Prostate gland (tissue), 2 donors: ENCODE measurements around the gene NSD1. TPM values are rescaled to one million over a fixed set of nuclear protein-coding genes. Genes with fewer than 3 reads are reported as not detected.
"Not testable (repeated sequence)": the region's sequence is repeated elsewhere in the genome, so short reads cannot be mapped to it uniquely, and the experiment has no call there.

ENCODE experiments used
- DNase-seq: peaks from one replicate; pipeline ENCODE4 v3.0.0-alpha.2; 2019; ENCODE audit warnings: low spot score
- H3K27ac ChIP-seq, 2 donors: fragments of 200-600 bp; sonication (generic); 2 replicates each; pipeline ENCODE4 v1.5.1; 2017 to 2019
- H3K27me3 ChIP-seq: fragments of 200-600 bp; sonication (generic); replicated peaks from 2 replicates; pipeline ENCODE4 v1.5.1; 2019; ENCODE audit not compliant: insufficient read depth
- H3K36me3 ChIP-seq, 2 donors: fragments of 200-600 bp; sonication (generic); 1 replicate in 1 of 2; 2 replicates in 1 of 2; pipeline versions ENCODE4 v1.5.1 to v1.8.1; 2017 to 2019
- H3K4me1 ChIP-seq: fragments of 200-600 bp; sonication (generic); replicated peaks from 2 replicates; pipeline ENCODE4 v1.5.1; 2019
- H3K4me3 ChIP-seq, 2 donors: fragments of 200-600 bp; sonication (generic); 2 replicates each; pipeline ENCODE4 v1.5.1; 2017 to 2019
- H3K9me3 ChIP-seq: fragments of 200-600 bp; sonication (generic); 2 replicates; pipeline ENCODE4 v1.5.1; 2017
- POLR2A ChIP-seq: fragments of 450-650 bp; IDR thresholded peaks from one replicate; pipeline ENCODE4 v1.6.1; 2016; ENCODE audit warnings: antibody characterized with exemption, mild to moderate bottlenecking
- POLR2AphosphoS5 ChIP-seq: sonication (generic); formaldehyde crosslinking; IDR thresholded peaks from one replicate; pipeline ENCODE4 v1.6.1; 2017; ENCODE audit warnings: antibody characterized with exemption
- WGBS: methylation state at CpG from one replicate; pipeline ENCODE4 v1.1.5; 2018; 5-methylcytosine and 5-hydroxymethylcytosine counted together
- intact Hi-C: fragments of 100-400 bp; cut with DNase I; formaldehyde crosslinking; loops from one replicate; pipeline ENCODE4 v1.14.2; 2022
- total RNA-seq, 2 donors: library from RNA; depleted of rRNA; stranded (reverse); fragments of >200 nt; gene quantifications; one replicate each; pipeline ENCODE4 v1.1.0, GENCODE V29; 2016
- TF ChIP-seq, protein P1 (sequence below), 4 experiments: fragments of 200-600 bp in 2 of 4; fragments of 450-650 bp in 2 of 4; sonication (generic) in 2 of 4; IDR thresholded peaks; 1 replicate in 3 of 4; 2 replicates in 1 of 4; pipeline ENCODE4 v1.5.1; 2016 to 2019; ENCODE audit warnings: antibody characterized with exemption in 4 of 4, mild to moderate bottlenecking in 2 of 4, moderate library complexity in 2 of 4

NSD1 gene
- total RNA-seq, 2 donors from 2014 or later: 37.2 to 53.9 TPM

DNA sequence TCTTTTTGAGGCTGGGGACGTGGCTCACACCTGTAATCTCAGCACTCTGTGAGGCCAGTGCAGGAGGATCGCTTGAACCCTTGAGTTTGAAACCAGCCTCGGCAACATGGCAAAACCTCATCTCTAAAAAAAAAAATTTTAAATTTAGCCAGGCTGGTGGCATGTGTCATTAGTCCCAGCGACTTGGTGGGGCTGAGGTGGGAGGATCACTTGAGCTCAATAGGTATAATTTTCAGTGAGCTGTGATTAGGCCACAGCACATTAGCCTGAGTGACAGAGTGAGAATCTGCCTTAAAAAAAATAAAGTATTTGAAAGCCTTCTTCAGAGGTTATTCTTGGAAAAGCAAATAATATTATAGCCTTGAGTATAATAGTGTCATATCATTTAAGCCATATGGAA, 41.8 kb downstream of the NSD1 start:
- intact Hi-C loops: no loop called here
- TF ChIP-seq, protein P1, sequence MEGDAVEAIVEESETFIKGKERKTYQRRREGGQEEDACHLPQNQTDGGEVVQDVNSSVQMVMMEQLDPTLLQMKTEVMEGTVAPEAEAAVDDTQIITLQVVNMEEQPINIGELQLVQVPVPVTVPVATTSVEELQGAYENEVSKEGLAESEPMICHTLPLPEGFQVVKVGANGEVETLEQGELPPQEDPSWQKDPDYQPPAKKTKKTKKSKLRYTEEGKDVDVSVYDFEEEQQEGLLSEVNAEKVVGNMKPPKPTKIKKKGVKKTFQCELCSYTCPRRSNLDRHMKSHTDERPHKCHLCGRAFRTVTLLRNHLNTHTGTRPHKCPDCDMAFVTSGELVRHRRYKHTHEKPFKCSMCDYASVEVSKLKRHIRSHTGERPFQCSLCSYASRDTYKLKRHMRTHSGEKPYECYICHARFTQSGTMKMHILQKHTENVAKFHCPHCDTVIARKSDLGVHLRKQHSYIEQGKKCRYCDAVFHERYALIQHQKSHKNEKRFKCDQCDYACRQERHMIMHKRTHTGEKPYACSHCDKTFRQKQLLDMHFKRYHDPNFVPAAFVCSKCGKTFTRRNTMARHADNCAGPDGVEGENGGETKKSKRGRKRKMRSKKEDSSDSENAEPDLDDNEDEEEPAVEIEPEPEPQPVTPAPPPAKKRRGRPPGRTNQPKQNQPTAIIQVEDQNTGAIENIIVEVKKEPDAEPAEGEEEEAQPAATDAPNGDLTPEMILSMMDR (IDR thresholded peaks at IDR 0.05): no peak
- 86% methylated on average over 4 of the region's 4 CpGs for WGBS
- Histone ChIP-seq H3K4me3 (no peak overlapping the region), H3K27me3 (no peaks in the 10 kb centered on the region), H3K9me3 (no peaks in the 10 kb centered on the region), H3K4me1 (no peaks in the 10 kb centered on the region), H3K36me3 (no peaks in the 10 kb centered on the region), H3K27ac (no peak overlapping the region)
- DNase-seq: no peak

DNA sequence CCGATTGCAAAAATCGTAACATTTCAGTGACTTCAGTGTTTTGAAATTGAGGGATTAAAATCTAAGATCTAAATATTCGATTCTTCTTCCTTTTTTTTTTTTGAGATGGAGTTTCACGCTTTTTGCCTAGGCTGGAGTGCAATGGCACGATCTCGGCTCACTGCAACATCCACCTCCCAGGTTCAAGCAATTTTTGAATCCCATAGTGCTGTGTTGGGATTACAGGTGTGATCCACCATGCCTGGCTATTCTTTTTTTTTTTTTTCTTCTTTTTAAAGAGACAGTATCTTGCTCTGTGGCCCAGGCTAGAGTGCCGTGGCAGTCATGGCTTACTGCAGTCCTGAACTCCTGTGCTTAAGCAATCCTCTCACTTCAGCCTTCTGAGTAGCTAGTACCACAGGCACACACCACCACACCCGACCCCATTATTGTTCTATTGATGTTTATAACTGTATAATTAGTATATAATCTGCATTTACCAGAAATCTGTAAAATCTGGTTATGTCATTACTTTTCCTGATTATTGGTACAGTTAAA, 42.7 kb downstream of the NSD1 start:
- TF ChIP-seq POLR2AphosphoS5: no peak
- TF ChIP-seq, protein P1 (IDR thresholded peaks at IDR 0.05): no peak
- TF ChIP-seq POLR2A: no peak
- 82% methylated on average over 8 of the region's 8 CpGs for WGBS
- no peaks in the 10 kb centered on the region for H3K9me3 ChIP-seq
- no peaks in the 10 kb centered on the region for H3K4me1 ChIP-seq
- H3K4me3 ChIP-seq: no peak overlapping the region
- H3K36me3 ChIP-seq: no peaks in the 10 kb centered on the region
- no peak for DNase-seq
- H3K27me3 ChIP-seq: no peaks in the 10 kb centered on the region
- H3K27ac ChIP-seq: no peak overlapping the region
- intact Hi-C loops: no loop called here

DNA sequence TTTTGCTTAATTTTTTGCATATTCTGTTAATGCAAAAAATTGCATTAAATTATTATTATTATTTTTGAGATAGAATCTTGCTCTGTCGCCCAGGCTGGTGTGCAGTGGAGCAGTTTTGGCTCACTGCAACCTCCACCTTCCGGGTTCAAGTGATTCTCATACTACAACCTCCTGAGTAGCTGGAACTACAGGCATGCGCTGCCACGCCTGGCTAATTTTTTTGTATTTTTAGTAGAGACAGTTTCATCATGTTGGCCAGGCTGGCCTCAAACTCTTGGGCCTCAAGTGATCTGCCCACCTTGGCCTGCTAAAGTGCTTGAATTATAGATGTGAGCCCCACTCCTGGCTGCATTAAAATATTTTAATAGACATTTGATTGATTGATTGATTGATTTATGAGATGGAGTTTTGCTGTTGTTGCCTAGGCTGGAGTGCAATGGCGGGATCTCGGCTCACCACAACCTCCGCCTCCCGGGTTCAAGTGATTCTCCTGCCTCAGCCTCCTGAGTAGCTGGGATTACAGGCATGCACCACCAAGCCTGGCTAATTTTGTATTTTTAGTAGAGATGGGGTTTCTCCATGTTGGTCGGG, 44.4 kb downstream of the NSD1 start:
- H3K27ac ChIP-seq, H3K36me3 ChIP-seq, intact Hi-C loops, H3K4me3 ChIP-seq, H3K27me3 ChIP-seq, H3K9me3 ChIP-seq, H3K4me1 ChIP-seq, DNase-seq: not testable (repeated sequence)
- WGBS: 91% methylated on average over 9 of the region's 9 CpGs

DNA sequence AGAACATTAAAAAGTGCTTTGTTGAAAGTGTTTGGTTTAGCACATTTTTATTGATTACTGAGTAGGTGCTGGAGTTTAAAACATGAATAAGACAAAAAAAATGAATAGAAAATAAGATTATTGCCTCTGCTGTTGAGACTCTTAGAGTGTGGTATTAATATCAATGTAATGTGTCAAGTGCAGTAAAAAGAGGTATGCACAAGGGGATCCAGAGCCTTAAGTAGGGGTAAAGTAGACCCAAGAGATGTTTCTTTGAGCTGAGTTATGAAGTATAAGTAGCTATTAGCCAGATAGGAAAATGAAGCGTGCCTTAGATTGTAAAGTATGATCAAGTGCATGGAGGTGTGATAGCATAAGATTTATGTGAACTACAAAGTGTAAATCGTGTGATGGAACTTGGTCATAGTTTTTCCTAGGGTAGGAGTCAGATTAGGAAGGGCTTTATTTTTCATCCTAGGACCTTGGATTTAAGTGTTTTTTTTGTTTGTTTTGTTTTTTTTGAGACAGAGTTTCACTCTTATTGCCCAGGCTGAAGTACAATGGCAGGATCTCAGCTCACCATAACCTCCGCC, 45.2 kb downstream of the NSD1 start:
- Histone ChIP-seq H3K4me1 (no peaks in the 10 kb centered on the region), H3K27me3 (no peaks in the 10 kb centered on the region), H3K4me3 (no peak overlapping the region), H3K36me3 (no peaks in the 10 kb centered on the region), H3K9me3 (no peaks in the 10 kb centered on the region), H3K27ac (no peak overlapping the region)
- WGBS: 90% methylated on average over 3 of the region's 3 CpGs
- no peak for DNase-seq
- TF ChIP-seq, protein P1 (IDR thresholded peaks at IDR 0.05): no peak
- intact Hi-C loops: no loop called here

DNA sequence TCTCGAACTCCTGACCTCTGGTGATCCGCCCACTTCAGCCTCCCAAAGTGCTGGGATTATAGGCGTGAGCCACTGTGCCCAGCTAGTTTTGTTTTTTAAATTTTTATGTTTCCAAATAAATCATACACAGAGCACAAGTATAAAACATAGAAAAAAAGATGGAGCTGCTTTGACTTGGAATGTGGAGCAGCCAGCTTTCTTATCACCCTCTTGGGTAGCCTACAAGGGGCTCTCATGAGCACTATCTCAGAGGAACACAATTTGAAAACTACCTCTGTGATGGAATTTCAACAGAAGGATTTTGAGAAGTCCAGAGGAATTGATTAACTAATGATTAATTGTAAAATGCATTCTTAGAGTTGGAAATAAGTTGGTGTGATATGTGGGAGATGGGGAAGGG, 45.9 kb downstream of the NSD1 start:
- no peak overlapping the region for H3K4me3 ChIP-seq
- WGBS: 88% methylated on average over 3 of the region's 3 CpGs
- no peak for TF ChIP-seq POLR2AphosphoS5
- TF ChIP-seq POLR2A: no peak
- TF ChIP-seq, protein P1 (IDR thresholded peaks at IDR 0.05): no peak
- H3K9me3 ChIP-seq: no peaks in the 10 kb centered on the region
- H3K4me1 ChIP-seq: no peaks in the 10 kb centered on the region
- H3K27me3 ChIP-seq: no peaks in the 10 kb centered on the region
- H3K36me3 ChIP-seq: no peaks in the 10 kb centered on the region
- intact Hi-C loops: no loop called here
- H3K27ac ChIP-seq: no peak overlapping the region
- DNase-seq: no peak
